Cardiac fibroblast (primary cell): ENCODE data around the gene DHH.
"Not testable (repeated sequence)": the region's sequence is repeated elsewhere in the genome, so short reads cannot be mapped to it uniquely, and the experiment has no call there.

ENCODE experiments used
- DNase-seq, 2 donors: peaks; one replicate each; pipeline versions ENCODE4 v3.0.0 to v3.0.0-alpha.2; 2010; ENCODE audit warnings: low read depth in 2 of 2
- H3K4me3 ChIP-seq, 2 donors: replicated peaks in 1 of 2; 1 replicate in 1 of 2; 2 replicates in 1 of 2; pipeline ENCODE4 v1.5.1; 2011; ENCODE audit warnings: low read depth in 2 of 2, low read length in 2 of 2, mild to moderate bottlenecking in 2 of 2, moderate library complexity in 1 of 2
- TF ChIP-seq, protein P1 (sequence below): IDR thresholded peaks from one replicate; pipeline ENCODE4 v1.5.1; 2011; ENCODE audit warnings: low read depth, mild to moderate bottlenecking, low read length, inconsistent platforms

DHH gene

DNA sequence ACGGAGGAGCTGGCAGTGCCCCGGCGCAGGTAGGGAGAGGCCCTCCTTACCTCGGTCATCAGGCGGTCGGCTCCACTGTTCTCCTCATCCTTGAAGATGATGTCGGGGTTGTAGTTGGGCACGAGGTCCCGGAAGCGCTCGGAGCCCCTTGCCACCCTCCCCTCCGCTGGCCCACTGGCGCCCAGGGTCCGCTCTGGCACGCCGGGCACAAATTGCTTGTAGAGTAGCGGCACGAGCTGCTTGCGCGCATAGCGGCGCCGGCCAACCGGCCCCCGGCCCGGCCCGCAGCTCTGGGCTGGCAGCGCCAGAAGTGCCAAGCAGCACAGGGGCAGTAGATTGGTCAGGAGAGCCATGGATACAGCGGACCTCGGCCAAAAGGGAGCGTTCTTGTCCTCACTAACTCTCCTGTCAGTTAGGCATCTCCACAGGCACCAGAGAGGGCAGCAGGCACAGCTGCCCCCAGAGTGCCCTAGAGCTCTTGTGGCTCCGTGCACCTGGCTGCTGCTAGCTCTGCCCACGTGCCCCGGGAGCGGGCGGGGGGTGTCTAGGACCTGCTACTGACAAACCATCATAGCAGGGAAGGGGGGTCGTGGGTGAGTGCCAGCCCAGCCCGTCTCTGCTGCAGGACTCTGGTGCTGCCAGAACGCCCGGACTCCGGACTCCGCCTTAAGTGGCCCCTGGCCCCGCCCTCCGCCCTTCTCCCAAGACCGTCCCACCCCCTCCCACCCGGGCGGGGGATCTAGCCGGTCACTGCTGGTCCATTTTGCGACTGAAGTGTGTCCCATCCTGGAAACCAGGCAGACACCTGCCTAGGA, at the start of gene DHH:
Gene DHH, minus strand, starts transcription at position 642 of the 815 bp plus-strand sequence. Its CDS starts 289 bp downstream, at position 353.
- DNase-seq = peak in 1 of 2 donors; percentile 25
- H3K4me3 ChIP-seq = peak within 1 kb of the TSS in 1 of 2 donors; percentile 0
- TF ChIP-seq, protein P1, sequence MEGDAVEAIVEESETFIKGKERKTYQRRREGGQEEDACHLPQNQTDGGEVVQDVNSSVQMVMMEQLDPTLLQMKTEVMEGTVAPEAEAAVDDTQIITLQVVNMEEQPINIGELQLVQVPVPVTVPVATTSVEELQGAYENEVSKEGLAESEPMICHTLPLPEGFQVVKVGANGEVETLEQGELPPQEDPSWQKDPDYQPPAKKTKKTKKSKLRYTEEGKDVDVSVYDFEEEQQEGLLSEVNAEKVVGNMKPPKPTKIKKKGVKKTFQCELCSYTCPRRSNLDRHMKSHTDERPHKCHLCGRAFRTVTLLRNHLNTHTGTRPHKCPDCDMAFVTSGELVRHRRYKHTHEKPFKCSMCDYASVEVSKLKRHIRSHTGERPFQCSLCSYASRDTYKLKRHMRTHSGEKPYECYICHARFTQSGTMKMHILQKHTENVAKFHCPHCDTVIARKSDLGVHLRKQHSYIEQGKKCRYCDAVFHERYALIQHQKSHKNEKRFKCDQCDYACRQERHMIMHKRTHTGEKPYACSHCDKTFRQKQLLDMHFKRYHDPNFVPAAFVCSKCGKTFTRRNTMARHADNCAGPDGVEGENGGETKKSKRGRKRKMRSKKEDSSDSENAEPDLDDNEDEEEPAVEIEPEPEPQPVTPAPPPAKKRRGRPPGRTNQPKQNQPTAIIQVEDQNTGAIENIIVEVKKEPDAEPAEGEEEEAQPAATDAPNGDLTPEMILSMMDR = no peak

DNA sequence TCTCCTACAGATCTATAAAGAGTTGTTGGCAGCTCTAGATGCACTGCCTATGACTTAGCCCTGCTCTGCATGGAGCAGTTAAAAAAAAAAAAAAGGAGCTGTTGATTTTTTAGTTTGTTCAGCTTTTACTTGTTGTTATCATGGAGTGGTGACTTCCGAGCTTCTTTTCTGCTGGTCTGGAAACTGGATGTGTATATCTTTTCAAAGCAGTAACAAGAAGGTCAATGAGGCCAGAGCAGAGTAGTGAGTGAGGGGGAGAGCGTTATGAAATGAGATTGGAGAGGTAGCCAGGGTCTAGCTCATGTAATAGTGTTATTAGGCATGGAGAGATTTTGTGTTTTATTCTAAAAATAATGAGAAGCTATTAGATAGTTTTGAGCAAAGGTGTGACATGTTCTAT, 49.8 kb upstream of the DHH start:
- DNase-seq = no peak
- TF ChIP-seq, protein P1 = no peak
- H3K4me3 ChIP-seq = no peak overlapping the region

DNA sequence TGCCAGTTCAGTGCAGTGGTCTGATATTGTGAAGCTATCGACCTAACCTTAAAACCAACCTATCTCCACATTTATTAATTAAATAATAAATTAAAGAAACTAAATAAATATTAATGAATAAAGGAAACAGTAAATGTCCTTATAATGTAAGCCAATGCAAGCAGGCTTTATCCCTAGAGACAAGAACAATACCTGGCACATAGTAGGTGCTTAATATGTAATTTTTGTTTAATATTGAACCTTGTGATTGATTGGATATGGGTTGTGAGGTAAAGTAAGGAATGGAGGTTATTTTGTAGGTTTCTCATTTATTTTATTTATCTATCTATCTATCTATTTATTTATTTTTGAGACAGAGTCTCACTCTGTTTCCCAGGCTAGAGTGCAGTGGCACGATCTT, 44.4 kb upstream of the DHH start:
- TF ChIP-seq, protein P1 = no peak
- H3K4me3 ChIP-seq = no peak overlapping the region
- no peak for DNase-seq

DNA sequence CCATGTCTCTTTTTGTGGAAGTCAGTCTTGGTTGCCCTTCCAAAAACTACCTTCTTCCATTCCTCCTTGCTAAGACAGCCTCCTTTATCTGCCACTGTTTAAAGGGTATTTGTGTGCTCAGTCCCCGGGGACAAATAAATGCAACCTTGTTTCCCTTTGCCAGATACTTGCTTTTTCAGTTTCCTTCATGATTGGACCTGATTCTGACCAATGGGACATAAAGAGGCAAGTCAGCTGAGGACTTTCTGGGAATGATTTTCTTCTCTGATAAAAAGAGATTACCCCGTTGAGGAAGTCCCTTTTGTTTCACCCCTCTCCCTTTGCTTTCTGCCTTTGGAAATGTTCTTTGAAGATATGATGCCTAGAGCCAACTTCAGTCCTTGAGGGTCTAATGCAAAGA, 44.0 kb upstream of the DHH start:
- TF ChIP-seq, protein P1 = no peak
- DNase-seq = peak; percentile 12 to 24
- H3K4me3 ChIP-seq = no peak overlapping the region

DNA sequence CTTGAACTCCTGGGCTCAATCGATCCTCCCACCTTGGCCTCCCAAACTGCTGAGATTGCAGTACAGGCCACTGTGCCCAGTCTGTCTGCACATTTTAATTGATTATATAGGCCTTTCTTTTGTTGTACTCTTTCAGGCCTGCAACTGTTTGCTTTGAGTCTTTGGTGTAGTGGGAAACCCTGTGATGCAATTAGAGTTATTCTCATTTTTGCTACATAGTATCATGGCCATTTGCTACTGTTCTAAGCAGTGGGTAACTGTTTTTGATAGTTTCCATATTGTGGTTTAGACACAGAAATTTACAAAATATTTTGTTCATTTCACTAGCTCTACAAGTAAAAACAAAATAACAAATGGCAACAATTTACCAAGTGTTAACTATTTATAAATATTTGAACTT, 42.9 kb upstream of the DHH start:
- DNase-seq = no peak
- H3K4me3 ChIP-seq = no peak overlapping the region
- TF ChIP-seq, protein P1 = no peak

DNA sequence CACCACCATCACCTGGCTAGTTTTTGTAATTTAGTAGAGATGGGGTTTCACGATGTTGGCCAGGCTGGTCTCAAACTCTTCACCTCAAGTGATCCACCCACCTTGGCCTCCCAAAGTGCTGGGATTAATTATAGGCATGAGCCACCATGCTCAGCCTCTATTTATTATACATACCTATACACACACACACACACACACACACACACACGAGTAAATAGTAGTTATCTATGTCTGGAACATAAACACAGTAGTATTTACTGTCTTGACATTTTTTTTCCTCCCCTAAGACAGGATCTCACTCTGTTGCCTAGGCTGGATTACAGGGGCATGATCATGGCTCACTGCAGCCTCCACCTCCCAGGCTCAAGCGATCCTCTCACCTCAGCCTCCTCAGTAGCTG, 42.4 kb upstream of the DHH start:
- H3K4me3 ChIP-seq, DNase-seq: not testable (repeated sequence)

DNA sequence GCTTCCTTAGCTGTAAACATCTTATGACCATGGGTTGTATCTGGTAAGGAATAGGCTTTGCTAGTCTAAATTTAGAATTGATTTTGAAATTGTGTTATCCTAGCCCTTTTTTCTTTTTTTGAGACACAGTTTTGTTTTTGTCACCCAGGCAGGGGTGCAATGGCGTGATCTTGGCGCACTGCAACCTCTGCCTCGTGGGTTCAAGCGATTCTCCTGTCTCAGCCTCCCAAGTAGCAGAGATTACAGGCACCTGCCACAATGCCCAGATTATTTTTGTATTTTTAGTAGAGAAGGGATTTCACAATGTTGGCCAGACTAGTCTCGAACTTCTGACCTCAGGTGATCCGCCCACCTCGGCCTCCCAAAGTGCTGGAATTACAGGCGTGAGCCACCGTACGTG, 39.0 kb upstream of the DHH start:
- no peak overlapping the region for H3K4me3 ChIP-seq
- DNase-seq = no peak
- TF ChIP-seq, protein P1 = no peak
